ENCODE results near the gene B3GAT2.

GRCh38 chr6:70997379-70997778, 40.5 kb upstream of the B3GAT2 start:
- TF ChIP-seq POLR2AphosphoS5 (IDR thresholded peaks at IDR 0.05) = no peak
- TF ChIP-seq CTCF (IDR thresholded peaks at IDR 0.05) = no peak

Data from prostate gland (tissue), 2 donors.